Measurements from ENCODE around the gene ADAM15. TPM values are rescaled to one million over a fixed set of nuclear protein-coding genes. Genes with fewer than 3 reads are reported as not detected.

The ADAM15 gene
- total RNA-seq, 1 experiment from 2014 or later, result 67.1 TPM

GRCh38 chr1:155043793-155044192 lies 7.3 kb upstream of the ADAM15 start:
- no peak for DNase-seq (ENCODE audit: low read depth, low spot score)
- in situ Hi-C loops (cut with HindIII; ENCODE audit: low pct_unique_long_range_greater_than_20kb, low sequenced_read_pairs), result no loop called here

GRCh38 chr1:155044365-155044764 lies 6.8 kb upstream of the ADAM15 start:
- in situ Hi-C loops (cut with HindIII; ENCODE audit: low pct_unique_long_range_greater_than_20kb, low sequenced_read_pairs), result no loop called here
- peak; percentile 37 for DNase-seq (ENCODE audit: low read depth, low spot score)

GRCh38 chr1:155044812-155045657 lies 6.1 kb upstream of the ADAM15 start:
- in situ Hi-C loops (cut with HindIII; ENCODE audit: low pct_unique_long_range_greater_than_20kb, low sequenced_read_pairs), result no loop called here
- peak; percentile 93 for DNase-seq (ENCODE audit: low read depth, low spot score)

- in situ Hi-C loops (cut with HindIII; ENCODE audit: low pct_unique_long_range_greater_than_20kb, low sequenced_read_pairs), result no loop called here
- DNase-seq (ENCODE audit: low read depth, low spot score), result no peak
These were observed 2.4 kb upstream of the ADAM15 start for GRCh38 chr1:155048449-155049334.

GRCh38 chr1:155049651-155050559 lies 1.2 kb upstream of the ADAM15 start:
- in situ Hi-C loops (cut with HindIII; ENCODE audit: low pct_unique_long_range_greater_than_20kb, low sequenced_read_pairs), result no loop called here
- no peak for DNase-seq (ENCODE audit: low read depth, low spot score)

- DNase-seq (ENCODE audit: low read depth, low spot score), result no peak
- in situ Hi-C loops (cut with HindIII; ENCODE audit: low pct_unique_long_range_greater_than_20kb, low sequenced_read_pairs), result no loop called here
These were observed 243 bp downstream of the ADAM15 start for GRCh38 chr1:155051342-155051776.

GRCh38 chr1:155051777-155052398 lies 772 bp downstream of the ADAM15 start:
- in situ Hi-C loops (cut with HindIII; ENCODE audit: low pct_unique_long_range_greater_than_20kb, low sequenced_read_pairs), result no loop called here
- DNase-seq (ENCODE audit: low read depth, low spot score), result peak; percentile 32

GRCh38 chr1:155052439-155053395 lies 1.6 kb downstream of the ADAM15 start:
- in situ Hi-C loops (cut with HindIII; ENCODE audit: low pct_unique_long_range_greater_than_20kb, low sequenced_read_pairs), result no loop called here
- DNase-seq (ENCODE audit: low read depth, low spot score), result no peak

GRCh38 chr1:155053531-155054105 lies 2.5 kb downstream of the ADAM15 start:
- in situ Hi-C loops (cut with HindIII; ENCODE audit: low pct_unique_long_range_greater_than_20kb, low sequenced_read_pairs), result no loop called here
- DNase-seq (ENCODE audit: low read depth, low spot score), result no peak

GRCh38 chr1:155057104-155057503 lies 6.0 kb downstream of the ADAM15 start:
- in situ Hi-C loops (cut with HindIII; ENCODE audit: low pct_unique_long_range_greater_than_20kb, low sequenced_read_pairs), result no loop called here
- DNase-seq (ENCODE audit: low read depth, low spot score), result no peak

- no peak for DNase-seq (ENCODE audit: low read depth, low spot score)
- in situ Hi-C loops (cut with HindIII; ENCODE audit: low pct_unique_long_range_greater_than_20kb, low sequenced_read_pairs), result no loop called here
These were observed 6.7 kb downstream of the ADAM15 start for GRCh38 chr1:155057788-155058211.

- DNase-seq (ENCODE audit: low read depth, low spot score), result no peak
- in situ Hi-C loops (cut with HindIII; ENCODE audit: low pct_unique_long_range_greater_than_20kb, low sequenced_read_pairs), result no loop called here
These were observed 9.6 kb downstream of the ADAM15 start for GRCh38 chr1:155060736-155061135.

GRCh38 chr1:155061381-155062150 lies 10.4 kb downstream of the ADAM15 start:
- peak; percentile 94 for DNase-seq (ENCODE audit: low read depth, low spot score)
- in situ Hi-C loops (cut with HindIII; ENCODE audit: low pct_unique_long_range_greater_than_20kb, low sequenced_read_pairs), result no loop called here

GRCh38 chr1:155062151-155062686 lies 11.1 kb downstream of the ADAM15 start:
- in situ Hi-C loops (cut with HindIII; ENCODE audit: low pct_unique_long_range_greater_than_20kb, low sequenced_read_pairs), result no loop called here
- no peak for DNase-seq (ENCODE audit: low read depth, low spot score)

Measured in SK-MEL-5 (cell line).